Measurements from ENCODE around the gene SLC26A5. TPM values are rescaled to one million over a fixed set of nuclear protein-coding genes. Genes with fewer than 3 reads are reported as not detected.

The SLC26A5 gene
- total RNA-seq, 2 experiments from 2014 or later, result not detected

DNA sequence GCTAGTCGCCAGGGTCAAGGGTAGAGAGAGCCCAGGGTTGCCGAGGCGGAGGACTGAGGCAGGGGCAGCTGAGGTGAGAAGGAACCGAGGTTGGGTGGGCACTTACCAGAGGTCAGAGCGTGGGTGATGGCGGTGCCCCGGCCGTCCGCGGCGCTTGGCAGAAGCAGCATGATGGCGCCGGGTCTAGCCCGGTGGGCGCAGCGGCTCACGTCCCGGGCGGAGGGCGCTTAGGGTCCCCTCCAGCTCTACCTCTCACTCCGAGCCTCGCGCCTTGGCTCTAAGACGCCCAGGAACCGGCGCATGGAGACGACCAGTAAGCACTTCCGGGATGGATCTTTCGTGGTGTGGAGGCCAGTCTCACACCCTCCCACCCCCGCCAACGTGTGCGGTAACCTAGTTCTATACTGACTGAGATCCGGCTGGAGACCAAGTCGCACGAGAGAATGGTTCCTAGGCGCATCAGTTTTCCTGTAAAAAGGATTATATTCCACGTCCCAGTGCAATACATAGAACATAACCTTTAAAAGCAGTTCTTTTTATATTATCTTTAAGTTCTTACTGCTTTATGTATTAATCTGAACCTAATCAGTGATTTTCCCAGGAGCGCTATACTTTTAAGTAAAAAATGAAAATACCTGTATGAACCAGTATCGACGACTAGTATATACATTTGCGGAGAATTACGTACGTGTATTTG is 101.4 kb downstream of the SLC26A5 start, which contains the start of gene DNAJC2:
Gene DNAJC2 (minus strand): TSS at position 315 of the 697 bp plus-strand sequence. CDS start 145 bp downstream, at position 170.
- peak; percentile 85 for DNase-seq
- no peaks in the 10 kb centered on the region for H3K27me3 Mint-ChIP-seq
- no peaks in the 10 kb centered on the region for H3K9me3 Mint-ChIP-seq
- H3K27ac Mint-ChIP-seq, result peak within 1 kb of the TSS; percentile 99
- H3K36me3 Mint-ChIP-seq, result peaks cover 37% of the 10 kb centered on the region
- peak within 1 kb of the TSS; percentile 99 for H3K4me3 Mint-ChIP-seq
- H3K4me1 Mint-ChIP-seq, result peaks cover 40% of the 10 kb centered on the region

DNA sequence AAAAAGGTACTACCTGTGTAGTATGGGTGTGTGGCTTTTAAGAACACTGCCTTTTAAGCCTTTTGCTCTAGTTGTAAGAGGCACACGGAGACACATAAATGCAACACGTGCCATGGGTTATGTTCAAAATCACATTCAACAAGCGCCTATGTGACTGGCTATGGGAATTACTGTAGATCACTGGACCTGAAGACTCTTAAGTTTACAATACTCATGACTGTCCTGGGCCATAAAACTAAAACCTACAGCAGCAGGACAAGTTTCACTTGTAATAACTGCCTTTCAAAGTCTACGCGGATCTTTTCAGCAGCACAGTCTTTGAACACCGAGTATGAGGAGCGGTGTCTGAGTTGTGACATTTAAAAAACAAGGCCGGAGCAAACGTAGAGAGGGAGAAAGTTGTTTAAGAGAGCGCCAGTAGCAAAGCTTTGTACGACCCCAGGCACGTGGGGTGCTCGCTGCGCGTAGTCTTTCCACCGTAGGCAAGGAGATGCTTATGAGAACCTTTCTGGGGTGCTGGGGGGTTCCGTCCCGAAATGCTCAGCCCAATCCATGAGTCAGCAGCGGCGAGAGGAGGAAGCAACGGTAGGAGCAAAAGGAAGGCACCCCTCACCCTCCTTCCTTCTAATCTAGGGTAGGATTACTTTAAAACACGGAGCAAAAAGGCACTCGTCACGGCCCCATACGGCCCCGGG is 102.1 kb downstream of the SLC26A5 start:
- peak; percentile 43 for DNase-seq
- peak overlapping the region; percentile 99 for H3K4me3 Mint-ChIP-seq
- H3K27ac Mint-ChIP-seq, result peak overlapping the region; percentile 99
- peaks cover 40% of the 10 kb centered on the region for H3K36me3 Mint-ChIP-seq
- H3K4me1 Mint-ChIP-seq, result peaks cover 43% of the 10 kb centered on the region
- H3K27me3 Mint-ChIP-seq, result no peaks in the 10 kb centered on the region
- no peaks in the 10 kb centered on the region for H3K9me3 Mint-ChIP-seq

DNA sequence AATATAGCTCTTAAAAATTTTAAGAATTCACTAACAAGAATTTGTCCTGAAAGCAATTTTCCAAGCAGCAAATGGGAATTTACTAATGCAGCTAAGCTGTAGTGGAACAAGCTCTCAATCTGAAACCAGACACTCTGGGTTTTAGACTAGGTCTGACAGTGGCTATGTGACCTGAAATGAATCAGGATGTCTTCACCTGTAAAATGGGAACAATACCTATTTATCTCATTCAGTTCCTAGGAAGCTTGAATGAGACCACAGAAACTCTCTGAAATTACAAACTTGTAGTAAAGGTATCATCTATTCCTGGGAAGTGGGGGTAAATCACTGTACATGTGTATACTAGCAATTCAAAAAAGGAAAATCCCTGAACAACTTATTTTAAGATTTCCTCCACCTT is 102.7 kb downstream of the SLC26A5 start:
- H3K4me1 Mint-ChIP-seq, result peaks cover 41% of the 10 kb centered on the region
- no peak for DNase-seq
- H3K27ac Mint-ChIP-seq, result peak overlapping the region; percentile 99
- peaks cover 37% of the 10 kb centered on the region for H3K36me3 Mint-ChIP-seq
- no peaks in the 10 kb centered on the region for H3K9me3 Mint-ChIP-seq
- peak overlapping the region; percentile 99 for H3K4me3 Mint-ChIP-seq
- no peaks in the 10 kb centered on the region for H3K27me3 Mint-ChIP-seq

DNA sequence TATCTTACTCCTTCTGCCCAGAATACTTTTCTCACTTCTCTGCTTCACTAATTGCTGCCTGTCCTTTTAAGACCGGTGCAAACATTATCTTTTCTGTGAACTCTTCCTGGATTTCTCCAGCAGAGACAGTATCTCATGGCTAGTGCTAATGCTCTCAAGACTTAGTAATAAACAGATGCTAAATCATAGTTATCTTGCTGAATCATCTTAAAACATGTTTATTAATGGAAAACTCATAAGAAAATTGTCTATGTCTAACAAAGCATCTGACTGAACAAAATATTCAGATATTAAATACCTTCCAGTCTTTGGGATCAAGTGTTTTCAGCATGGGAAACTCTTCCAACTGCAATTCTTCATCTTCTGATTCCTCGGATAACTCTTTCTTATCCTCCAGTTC is 104.5 kb downstream of the SLC26A5 start:
- H3K9me3 Mint-ChIP-seq, result no peaks in the 10 kb centered on the region
- peak overlapping the region; percentile 49 for H3K27ac Mint-ChIP-seq
- H3K36me3 Mint-ChIP-seq, result peaks cover 51% of the 10 kb centered on the region
- no peak overlapping the region for H3K4me3 Mint-ChIP-seq
- DNase-seq, result no peak
- peaks cover 34% of the 10 kb centered on the region for H3K4me1 Mint-ChIP-seq
- no peaks in the 10 kb centered on the region for H3K27me3 Mint-ChIP-seq

DNA sequence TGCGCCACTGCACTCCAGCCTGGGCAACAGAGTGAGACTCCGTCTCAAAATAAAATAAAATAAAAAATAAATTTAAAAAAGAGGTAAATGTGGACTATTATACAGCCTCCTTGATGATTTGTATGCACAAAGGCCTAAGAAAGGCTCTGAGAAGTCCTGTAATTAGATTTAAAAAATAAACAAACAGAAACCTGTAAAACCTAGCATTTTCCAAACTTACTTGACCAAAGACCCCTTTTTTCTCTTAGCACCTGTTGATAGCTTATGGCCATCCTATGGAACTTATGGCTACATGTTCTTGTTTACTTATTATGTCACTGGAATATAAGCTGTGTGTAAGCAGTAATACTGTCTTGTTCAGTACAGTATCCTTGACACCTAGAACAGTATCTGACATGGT is 107.1 kb downstream of the SLC26A5 start:
- Mint-ChIP-seq H3K9me3 (no peaks in the 10 kb centered on the region), H3K4me1 (peaks cover 25% of the 10 kb centered on the region), H3K36me3 (peaks cover 49% of the 10 kb centered on the region), H3K4me3 (no peak overlapping the region), H3K27me3 (no peaks in the 10 kb centered on the region), H3K27ac (no peak overlapping the region)
- DNase-seq, result no peak

DNA sequence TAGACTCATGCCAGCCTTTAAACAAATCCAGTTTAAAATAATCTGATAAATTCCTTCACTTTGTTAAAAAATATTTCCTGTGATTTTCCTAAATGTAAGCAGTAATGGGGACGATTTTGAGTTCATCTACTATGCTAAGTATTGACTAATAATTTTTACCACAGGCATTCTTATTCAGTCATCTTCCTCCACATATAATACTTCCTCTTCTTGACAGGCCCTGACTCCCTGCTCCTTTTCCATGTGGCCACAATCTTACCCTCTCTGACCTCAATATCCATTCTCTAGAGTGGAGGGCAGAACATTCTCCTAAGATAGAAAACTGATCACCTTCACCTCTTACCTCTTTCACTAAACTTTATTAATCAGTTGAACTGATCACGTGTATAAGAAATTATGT is 109.2 kb downstream of the SLC26A5 start:
- H3K9me3 Mint-ChIP-seq, result no peaks in the 10 kb centered on the region
- peaks cover 43% of the 10 kb centered on the region for H3K36me3 Mint-ChIP-seq
- H3K27me3 Mint-ChIP-seq, result no peaks in the 10 kb centered on the region
- peaks cover 26% of the 10 kb centered on the region for H3K4me1 Mint-ChIP-seq
- no peak overlapping the region for H3K4me3 Mint-ChIP-seq
- DNase-seq, result no peak
- H3K27ac Mint-ChIP-seq, result no peak overlapping the region

DNA sequence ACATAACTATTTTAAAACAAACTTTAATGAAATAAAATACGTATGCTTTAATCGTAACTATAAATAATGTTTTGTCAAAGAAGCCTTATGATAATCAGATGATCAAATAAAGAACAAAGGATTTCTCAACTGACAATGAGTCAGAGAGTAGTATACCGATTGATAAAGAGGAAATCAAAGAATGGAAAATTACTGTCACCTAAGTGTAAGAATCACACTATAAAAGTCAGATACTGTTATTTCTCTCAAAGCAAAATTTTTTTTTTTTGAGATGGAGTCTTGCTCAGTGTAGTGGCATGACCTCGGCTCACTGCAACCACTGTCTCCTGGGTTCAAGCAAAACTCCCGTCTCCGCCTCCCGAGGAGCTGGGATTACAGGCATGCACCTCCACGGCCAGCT is 120.3 kb downstream of the SLC26A5 start:
- no peak for DNase-seq
- Mint-ChIP-seq H3K9me3 (no peaks in the 10 kb centered on the region), H3K27ac (peak overlapping the region; percentile 91), H3K27me3 (no peaks in the 10 kb centered on the region), H3K4me3 (no peak overlapping the region), H3K36me3 (peaks cover 28% of the 10 kb centered on the region), H3K4me1 (peaks cover 21% of the 10 kb centered on the region)

Other genes starting within 250 kb of the SLC26A5 start
- 10 to 100 TPM; 90.3 to 91.9 TPM for gene PMPCB, start 148.8 kb downstream of the SLC26A5 start, total RNA-seq
- 10 to 100 TPM; 61.5 to 66.8 TPM for gene DNAJC2, start 101.4 kb downstream of the SLC26A5 start, total RNA-seq
- gene PSMC2, start 98.6 kb downstream of the SLC26A5 start, total RNA-seq, result 100 to 1,000 TPM; 168 to 170 TPM